Liver (tissue), 9 donors: Measurements from ENCODE around the gene SEPTIN14. TPM values are rescaled to one million over a fixed set of nuclear protein-coding genes. Genes with fewer than 3 reads are reported as not detected.

ENCODE experiments used
- DNase-seq: peaks from one replicate; pipeline ENCODE4 v3.0.0-alpha.2; 2017; ENCODE audit warnings: low spot score
- H3K27ac ChIP-seq, 2 donors: one replicate each; pipeline ENCODE4 v1.7.0; 2013; ENCODE audit warnings: inconsistent platforms in 2 of 2, low read length in 2 of 2, control low read depth in 1 of 2, low read depth in 1 of 2, mild to moderate bottlenecking in 1 of 2
- H3K27me3 ChIP-seq, 4 donors: one replicate each; pipeline versions ENCODE4 v1.6.1 to v1.7.0; 2013; ENCODE audit warnings: low read length in 3 of 4, inconsistent platforms in 1 of 4, mild to moderate bottlenecking in 1 of 4, moderate library complexity in 1 of 4; ENCODE audit not compliant: control insufficient read depth in 4 of 4, insufficient read depth in 4 of 4
- H3K36me3 ChIP-seq, 4 donors: one replicate each; pipeline versions ENCODE4 v1.6.1 to v1.7.0; 2013; ENCODE audit warnings: low read length in 3 of 4, mild to moderate bottlenecking in 3 of 4, low read depth in 1 of 4, moderate library complexity in 1 of 4; ENCODE audit not compliant: control insufficient read depth in 4 of 4, insufficient read depth in 3 of 4
- H3K4me1 ChIP-seq, 4 donors: one replicate each; pipeline versions ENCODE4 v1.6.1 to v1.7.0; 2013; ENCODE audit warnings: low read length in 3 of 4, mild to moderate bottlenecking in 3 of 4, moderate library complexity in 1 of 4; ENCODE audit not compliant: control insufficient read depth in 4 of 4, insufficient read depth in 4 of 4
- H3K4me3 ChIP-seq, 3 donors: one replicate each; pipeline versions ENCODE4 v1.6.1 to v1.7.0; 2013; ENCODE audit warnings: low read length in 3 of 3, control low read depth in 1 of 3, low read depth in 1 of 3, mild to moderate bottlenecking in 1 of 3
- H3K9ac ChIP-seq, 2 donors: one replicate each; pipeline ENCODE4 v1.7.0; 2013; ENCODE audit warnings: low read length in 2 of 2, mild to moderate bottlenecking in 2 of 2, moderate library complexity in 2 of 2, control low read depth in 1 of 2, low read depth in 1 of 2
- H3K9me3 ChIP-seq, 4 donors: one replicate each; pipeline versions ENCODE4 v1.6.1 to v1.7.0; 2013; ENCODE audit warnings: low read length in 3 of 4; ENCODE audit not compliant: control insufficient read depth in 4 of 4
- ATF3 ChIP-seq: IDR thresholded peaks from 2 replicates; pipeline ENCODE4 v1.6.1; 2016; ENCODE audit warnings: antibody characterized with exemption
- CTCF ChIP-seq: fragments of 150-350 bp; IDR thresholded peaks from 2 replicates; pipeline ENCODE4 v1.5.1; 2017; ENCODE audit warnings: improper control_type of control experiment, low read depth, low read length; ENCODE audit not compliant: missing input control
- FOXA1 ChIP-seq: IDR thresholded peaks from 2 replicates; pipeline ENCODE4 v1.6.1; 2016; ENCODE audit warnings: antibody characterized with exemption
- FOXA2 ChIP-seq: IDR thresholded peaks from 2 replicates; pipeline ENCODE4 v1.6.1; 2016; ENCODE audit warnings: antibody characterized with exemption
- GABPA ChIP-seq, 2 donors: IDR thresholded peaks in 1 of 2; conservative IDR thresholded peaks in 1 of 2; 2 replicates each; pipeline ENCODE4 v1.6.1; 2016; ENCODE audit warnings: antibody characterized with exemption in 2 of 2, mild to moderate bottlenecking in 1 of 2, moderate library complexity in 1 of 2
- HNF4A ChIP-seq, 2 donors: conservative IDR thresholded peaks; 2 replicates each; pipeline ENCODE4 v1.6.1; 2016; ENCODE audit warnings: antibody characterized with exemption in 2 of 2, mild to moderate bottlenecking in 2 of 2
- HNF4G ChIP-seq: IDR thresholded peaks from 2 replicates; pipeline ENCODE4 v1.6.1; 2016; ENCODE audit warnings: antibody characterized with exemption
- MAX ChIP-seq: IDR thresholded peaks from 2 replicates; pipeline ENCODE4 v1.6.1; 2016; ENCODE audit warnings: antibody characterized with exemption
- NR2F2 ChIP-seq: IDR thresholded peaks from 2 replicates; pipeline ENCODE4 v1.6.1; 2016; ENCODE audit warnings: antibody characterized with exemption
- RAD21 ChIP-seq, 2 donors: IDR thresholded peaks; 2 replicates each; pipeline ENCODE4 v1.6.1; 2016; ENCODE audit warnings: antibody characterized with exemption in 2 of 2, mild to moderate bottlenecking in 2 of 2
- REST ChIP-seq: IDR thresholded peaks from 2 replicates; pipeline ENCODE4 v1.6.1; 2016; ENCODE audit warnings: antibody characterized with exemption, mild to moderate bottlenecking
- SP1 ChIP-seq: IDR thresholded peaks from 2 replicates; pipeline ENCODE4 v1.6.1; 2018; ENCODE audit warnings: antibody characterized with exemption, mild to moderate bottlenecking
- TAF1 ChIP-seq: conservative IDR thresholded peaks from 2 replicates; pipeline ENCODE4 v1.6.1; 2016; ENCODE audit warnings: antibody characterized with exemption, mild to moderate bottlenecking
- ZBTB33 ChIP-seq: IDR thresholded peaks from 2 replicates; pipeline ENCODE4 v1.6.1; 2016; ENCODE audit warnings: antibody characterized with exemption
- WGBS: extraction: QIAGEN DNeasy Blood & Tissue Kit; methylation state at CpG from one replicate; pipeline ENCODE4 v1.1.7; 2013; 5-methylcytosine and 5-hydroxymethylcytosine counted together
- polyA plus RNA-seq, 2 donors: library from polyadenylated mRNA; stranded (reverse) in 1 of 2; unstranded in 1 of 2; fragments of 200-250 nt in 1 of 2; fragments of >200 nt in 1 of 2; fragmentation: Nextera tagmentation in 1 of 2; extraction: Ambion mirVana in 1 of 2; gene quantifications; one replicate each; pipeline versions ENCODE4 v1.2.1 to v1.2.3, GENCODE V29; 2013 to 2015
- total RNA-seq, 2 donors: library from RNA; depleted of rRNA; stranded (reverse); fragments of >200 nt; gene quantifications; one replicate each; pipeline ENCODE4 v1.2.3, GENCODE V29; 2014
- donor health status: healthy.
- donor health status: healthy.
- donor health status: healthy.
- donor health status: healthy.
- donor health status: healthy.

The SEPTIN14 gene
- total and polyA plus RNA-seq, 4 donors, result not detected

- H3K27ac ChIP-seq, result no peak overlapping the region
- WGBS, result 89% methylated on average over 3 of the region's 3 CpGs
- no peaks in the 10 kb centered on the region for H3K36me3 ChIP-seq
- no peaks in the 10 kb centered on the region for H3K9me3 ChIP-seq
- no peak overlapping the region for H3K9ac ChIP-seq
- no peaks in the 10 kb centered on the region for H3K27me3 ChIP-seq
- H3K4me1 ChIP-seq, result peaks cover 0 to 6% (median under 1%) of the 10 kb centered on the region in 4 donors
- TF ChIP-seq FOXA2 (no peak), REST (no peak), HNF4G (no peak), TAF1 (no peak), NR2F2 (no peak), CTCF (no peak), SP1 (no peak)
- no peak overlapping the region for H3K4me3 ChIP-seq
- no peak for DNase-seq
Observed at GRCh38 chr7:55884321-55884720, 21.8 kb upstream of the SEPTIN14 start.

GRCh38 chr7:55878691-55879090 is 16.1 kb upstream of the SEPTIN14 start:
- Histone ChIP-seq H3K4me3 (no peak overlapping the region), H3K27ac (no peak overlapping the region), H3K36me3 (no peaks in the 10 kb centered on the region), H3K4me1 (no peaks in the 10 kb centered on the region), H3K9me3 (no peaks in the 10 kb centered on the region), H3K9ac (no peak overlapping the region), H3K27me3 (no peaks in the 10 kb centered on the region)
- WGBS, result 90% methylated on average over 3 of the region's 3 CpGs
- TF ChIP-seq ZBTB33, result no peak
- no peak for DNase-seq

- WGBS, result 80% methylated on average over 6 of the region's 6 CpGs
- Histone ChIP-seq H3K4me1 (no peaks in the 10 kb centered on the region), H3K4me3 (no peak overlapping the region), H3K9me3 (no peaks in the 10 kb centered on the region), H3K27me3 (no peaks in the 10 kb centered on the region), H3K9ac (no peak overlapping the region), H3K36me3 (no peaks in the 10 kb centered on the region), H3K27ac (no peak overlapping the region)
- DNase-seq, result no peak
- TF ChIP-seq GABPA (IDR thresholded peaks at IDR 0.05 in 1 of 2, conservative IDR thresholded peaks at IDR 0.05 in 1 of 2), result no peak
- TF ChIP-seq REST, result no peak
- TF ChIP-seq MAX, result no peak
- no peak for TF ChIP-seq RAD21 (IDR thresholded peaks at IDR 0.05)
- no peak for TF ChIP-seq HNF4A (conservative IDR thresholded peaks at IDR 0.05)
- no peak for TF ChIP-seq FOXA1
- TF ChIP-seq ATF3, result no peak
- no peak for TF ChIP-seq HNF4G
- TF ChIP-seq ZBTB33, result no peak
Observed at GRCh38 chr7:55877308-55877707, 14.8 kb upstream of the SEPTIN14 start.
